HepG2 (cell line): ENCODE measurements around the gene DCUN1D2. TPM values are rescaled to one million over a fixed set of nuclear protein-coding genes. Genes with fewer than 3 reads are reported as not detected.

ENCODE experiments used
- BHLHE40 ChIP-seq: IDR thresholded peaks from 2 replicates; pipeline ENCODE4 v1.6.1; 2011; ENCODE audit warnings: low read length, improper control_type of control experiment
- ETV6 ChIP-seq: sonication (generic); formaldehyde crosslinking; conservative IDR thresholded peaks from 2 replicates; pipeline ENCODE4 v1.4.0; 2020; ENCODE audit warnings: missing genetic modification reagents
- HCFC1 ChIP-seq: fragments of 150-350 bp; IDR thresholded peaks from 2 replicates; pipeline ENCODE4 v1.6.1; 2014; ENCODE audit warnings: low read depth, low read length
- SP5 ChIP-seq: IDR thresholded peaks from 2 replicates; pipeline ENCODE4 v1.6.1; 2016; ENCODE audit warnings: low read depth, borderline replicate concordance
- ZBTB40 ChIP-seq, 2 experiments: fragments of 450-650 bp in 1 of 2; sonication (generic) in 1 of 2; formaldehyde crosslinking in 1 of 2; IDR thresholded peaks; 2 replicates each; pipeline versions ENCODE4 v1.6.1 to v1.8.0; 2016 to 2022; ENCODE audit warnings: antibody characterized with exemption in 1 of 2, mild to moderate bottlenecking in 1 of 2, missing genetic modification reagents in 1 of 2
- ZNF484 ChIP-seq: sonication (generic); formaldehyde crosslinking; IDR thresholded peaks from 2 replicates; pipeline ENCODE4 v1.5.1; 2020; ENCODE audit warnings: mild to moderate bottlenecking, low read depth, missing genetic modification reagents, borderline replicate concordance
- ZNF563 ChIP-seq: sonication (generic); formaldehyde crosslinking; IDR thresholded peaks from 2 replicates; pipeline ENCODE4 v1.8.0; 2022; ENCODE audit warnings: mild to moderate bottlenecking, moderate library complexity, missing genetic modification reagents
- ZNF646 ChIP-seq: sonication (generic); formaldehyde crosslinking; IDR thresholded peaks from 2 replicates; pipeline ENCODE4 v1.9.0; 2021; ENCODE audit warnings: mild to moderate bottlenecking, missing genetic modification reagents
- ZNF784 ChIP-seq: sonication (generic); formaldehyde crosslinking; IDR thresholded peaks from 2 replicates; pipeline ENCODE4 v1.5.1; 2020; ENCODE audit warnings: missing genetic modification reagents, mild to moderate bottlenecking, borderline replicate concordance
- polyA plus RNA-seq, 8 experiments: library from polyadenylated mRNA; depleted of rRNA in 3 of 8; stranded (reverse) in 7 of 8; unstranded in 1 of 8; fragments of >200 nt; fragmentation: Illumina TruSeq in 4 of 8; extraction: Trizol in 4 of 8; gene quantifications; 2 replicates each; pipeline versions ENCODE4 v1.2.1 to v1.2.3, GENCODE V29; 2011 to 2016; ENCODE audit warnings: low read depth in 4 of 8, missing spikeins in 1 of 8, mixed read lengths in 1 of 8; ENCODE audit not compliant: insufficient read depth in 1 of 8
- total RNA-seq, 5 experiments: library from RNA; depleted of rRNA; stranded (reverse); fragments of >200 nt; fragmentation: Illumina TruSeq; extraction: Trizol; gene quantifications; 2 replicates each; pipeline ENCODE4 v1.2.3, GENCODE V29; 2016; ENCODE audit warnings: low read depth in 1 of 5
- TF ChIP-seq, protein P1 (sequence below): sonication (generic); formaldehyde crosslinking; IDR thresholded peaks from 2 replicates; pipeline ENCODE4 v1.5.0; 2020; ENCODE audit warnings: missing genetic modification reagents, mild to moderate bottlenecking, borderline replicate concordance

DCUN1D2 gene
- total and polyA plus RNA-seq, 2 of the 13 experiments (the other 11 are each of a cell fraction or from before 2014, with no cell fraction given) = 9.1 to 9.6 TPM

DNA sequence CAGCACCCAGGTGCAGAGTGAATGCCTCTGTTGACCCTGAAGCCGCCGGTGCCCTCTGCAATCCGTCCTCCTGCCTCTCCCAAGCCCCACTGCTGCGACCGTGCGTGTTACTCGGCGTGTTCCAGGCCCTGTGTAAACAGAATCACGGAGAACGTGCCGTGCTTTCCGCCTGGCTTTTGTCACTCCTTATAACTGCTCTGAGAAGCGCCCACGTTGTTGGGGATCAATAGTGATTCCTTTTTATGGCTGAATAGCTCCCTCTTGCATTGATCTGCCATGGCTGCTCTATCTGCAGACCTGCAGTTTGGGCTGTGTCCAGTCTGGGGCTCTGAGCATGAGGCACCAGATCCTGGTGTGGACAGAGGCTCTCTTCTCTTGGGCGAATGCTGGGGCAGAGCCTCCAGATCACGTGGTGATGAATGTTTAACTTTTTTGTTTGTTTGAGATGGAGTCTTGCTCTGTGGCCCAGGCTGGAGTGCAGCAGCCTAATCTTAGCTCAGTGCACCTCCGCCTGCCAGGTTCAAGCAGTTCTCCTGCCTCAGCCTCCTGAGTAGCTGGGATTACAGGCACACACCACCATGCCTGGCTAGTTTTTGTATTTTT is 53.0 kb downstream of the DCUN1D2 start (continued):
- TF ChIP-seq BHLHE40 = peak; percentile 16; the same call in 1 of the 2 replicates
- TF ChIP-seq, protein P1, sequence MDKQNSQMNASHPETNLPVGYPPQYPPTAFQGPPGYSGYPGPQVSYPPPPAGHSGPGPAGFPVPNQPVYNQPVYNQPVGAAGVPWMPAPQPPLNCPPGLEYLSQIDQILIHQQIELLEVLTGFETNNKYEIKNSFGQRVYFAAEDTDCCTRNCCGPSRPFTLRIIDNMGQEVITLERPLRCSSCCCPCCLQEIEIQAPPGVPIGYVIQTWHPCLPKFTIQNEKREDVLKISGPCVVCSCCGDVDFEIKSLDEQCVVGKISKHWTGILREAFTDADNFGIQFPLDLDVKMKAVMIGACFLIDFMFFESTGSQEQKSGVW = no peak
- TF ChIP-seq ETV6 (CRISPR knock-in tag) = no peak
- TF ChIP-seq ZNF646 (CRISPR knock-in tag) = no peak
- TF ChIP-seq ZNF784 (CRISPR knock-in tag) = no peak
- no peak for TF ChIP-seq SP5 (CRISPR knock-in tag)
- TF ChIP-seq ZNF484 (CRISPR knock-in tag) = no peak
- TF ChIP-seq ZNF563 (CRISPR knock-in tag) = no peak
- TF ChIP-seq ZBTB40 (IDR thresholded peaks at IDR 0.05) = no peak
- 0 out of 2 replicates have a peak, but pooled peaks have one; percentile 23 for TF ChIP-seq ZBTB40 (CRISPR knock-in tag; IDR thresholded peaks at IDR 0.05)
- no peak for TF ChIP-seq HCFC1
